DMS53 treated with DMSO at 0.1 percent for 48 hours (cell line): ENCODE results near the gene UBE2H.
"Not testable (repeated sequence)": the region's sequence is repeated elsewhere in the genome, so short reads cannot be mapped to it uniquely, and the experiment has no call there.

Experiments used
- DNase-seq: peaks from one replicate; lab custom pipeline; 2025; ENCODE audit not compliant: unreplicated experiment; lab: John Stamatoyannopoulos, UW

The UBE2H gene

GRCh38 chr7:129875160-129875559, 77.6 kb downstream of the UBE2H start:
- DNase-seq: no peak

GRCh38 chr7:129874722-129875121, 78.0 kb downstream of the UBE2H start:
- no peak for DNase-seq

- DNase-seq: no peak
Measured at GRCh38 chr7:129872054-129872453, 80.7 kb downstream of the UBE2H start.

GRCh38 chr7:129870668-129871067, 82.1 kb downstream of the UBE2H start:
- DNase-seq: no peak

GRCh38 chr7:129866251-129866650, 86.5 kb downstream of the UBE2H start:
- DNase-seq: no peak

- no peak for DNase-seq
Measured at GRCh38 chr7:129865925-129866201, 86.9 kb downstream of the UBE2H start.

GRCh38 chr7:129865093-129865924, 87.5 kb downstream of the UBE2H start:
- no peak for DNase-seq

- not testable (repeated sequence) for DNase-seq
Measured at GRCh38 chr7:129864676-129865075, 88.1 kb downstream of the UBE2H start.

- DNase-seq: no peak
Measured at GRCh38 chr7:129864042-129864441, 88.7 kb downstream of the UBE2H start.

GRCh38 chr7:129862682-129863081, 90.1 kb downstream of the UBE2H start:
- DNase-seq: no peak

GRCh38 chr7:129860784-129861183, 92.0 kb downstream of the UBE2H start:
- DNase-seq: not testable (repeated sequence)

GRCh38 chr7:129859183-129859582, 93.6 kb downstream of the UBE2H start:
- no peak for DNase-seq

- no peak for DNase-seq
Measured at GRCh38 chr7:129858490-129858889, 94.3 kb downstream of the UBE2H start.

- no peak for DNase-seq
Measured at GRCh38 chr7:129857313-129857712, 95.4 kb downstream of the UBE2H start.

GRCh38 chr7:129855935-129856717, 96.6 kb downstream of the UBE2H start:
- DNase-seq: no peak

- DNase-seq: no peak
Measured at GRCh38 chr7:129855234-129855673, 97.5 kb downstream of the UBE2H start.

- no peak for DNase-seq
Measured at GRCh38 chr7:129854401-129854800, 98.4 kb downstream of the UBE2H start.

GRCh38 chr7:129853661-129854268, 99.0 kb downstream of the UBE2H start:
- no peak for DNase-seq

- DNase-seq: no peak
Measured at GRCh38 chr7:129851809-129852208, 101.0 kb downstream of the UBE2H start.

- no peak for DNase-seq
Measured at GRCh38 chr7:129851174-129851573, 101.6 kb downstream of the UBE2H start.

GRCh38 chr7:129848436-129848835, 104.3 kb downstream of the UBE2H start:
- DNase-seq: no peak

GRCh38 chr7:129845972-129846327, 106.8 kb downstream of the UBE2H start:
- DNase-seq: no peak
